Muscle of leg (tissue), 11 donors: ENCODE results near the gene EXPH5. TPM values are rescaled to one million over a fixed set of nuclear protein-coding genes. Genes with fewer than 3 reads are reported as not detected.

ENCODE experiments used
- DNase-seq: peaks from one replicate; pipeline ENCODE4 v3.0.0; 2013
- H3K27ac ChIP-seq: one replicate; pipeline ENCODE4 v1.5.1; 2013; ENCODE audit warnings: mild to moderate bottlenecking, low read length, control low read depth
- H3K27me3 ChIP-seq: one replicate; pipeline ENCODE4 v1.6.1; 2013; ENCODE audit warnings: low read length; ENCODE audit not compliant: control insufficient read depth, insufficient read depth
- H3K36me3 ChIP-seq: one replicate; pipeline ENCODE4 v1.6.1; 2013; ENCODE audit warnings: low read length; ENCODE audit not compliant: control insufficient read depth, insufficient read depth
- H3K4me1 ChIP-seq: one replicate; pipeline ENCODE4 v1.6.1; 2013; ENCODE audit warnings: low read length; ENCODE audit not compliant: control insufficient read depth, insufficient read depth
- H3K4me3 ChIP-seq: one replicate; pipeline ENCODE4 v1.5.1; 2013; ENCODE audit warnings: low read length, control low read depth
- H3K9me3 ChIP-seq: replicated peaks from 2 replicates; pipeline ENCODE4 v1.6.1; 2013; ENCODE audit warnings: low read depth, low read length; ENCODE audit not compliant: control insufficient read depth
- WGBS: methylation state at CpG from one replicate; pipeline ENCODE4 v1.1.5; 2013; ENCODE audit warnings: missing lambda C conversion rate; ENCODE audit not compliant: insufficient coverage; 5-methylcytosine and 5-hydroxymethylcytosine counted together
- polyA plus RNA-seq, 8 donors: library from polyadenylated mRNA; unstranded; fragments of 120-200 nt; gene quantifications; one replicate each; pipeline versions ENCODE4 v1.2.1 to v1.2.3, GENCODE V29; 2013; ENCODE audit warnings: inconsistent platforms in 1 of 8, low replicate concordance in 1 of 8; ENCODE audit not compliant: insufficient read length in 8 of 8, insufficient read depth in 1 of 8
- total RNA-seq: library from RNA; stranded (reverse); fragments of 120-200 nt; gene quantifications from one replicate; pipeline ENCODE4 v1.2.4, GENCODE V29; 2013

Gene EXPH5
- total and polyA plus RNA-seq, 9 donors = 0.15 to 1.4 (median 0.44) TPM

- peak overlapping the region; percentile 96 for H3K27ac ChIP-seq
- H3K9me3 ChIP-seq = no peaks in the 10 kb centered on the region
- peak overlapping the region; percentile 77 for H3K4me3 ChIP-seq
- 47% methylated on average over 14 of the region's 29 CpGs for whole genome bisulfite sequencing
- peaks cover 7% of the 10 kb centered on the region for H3K4me1 ChIP-seq
- H3K36me3 ChIP-seq = peaks cover 4% of the 10 kb centered on the region
- peak; percentile 25 for DNase-seq
- H3K27me3 ChIP-seq = no peaks in the 10 kb centered on the region
Observed at GRCh38 chr11:108498816-108499408, 94.7 kb downstream of the EXPH5 start.

DNA sequence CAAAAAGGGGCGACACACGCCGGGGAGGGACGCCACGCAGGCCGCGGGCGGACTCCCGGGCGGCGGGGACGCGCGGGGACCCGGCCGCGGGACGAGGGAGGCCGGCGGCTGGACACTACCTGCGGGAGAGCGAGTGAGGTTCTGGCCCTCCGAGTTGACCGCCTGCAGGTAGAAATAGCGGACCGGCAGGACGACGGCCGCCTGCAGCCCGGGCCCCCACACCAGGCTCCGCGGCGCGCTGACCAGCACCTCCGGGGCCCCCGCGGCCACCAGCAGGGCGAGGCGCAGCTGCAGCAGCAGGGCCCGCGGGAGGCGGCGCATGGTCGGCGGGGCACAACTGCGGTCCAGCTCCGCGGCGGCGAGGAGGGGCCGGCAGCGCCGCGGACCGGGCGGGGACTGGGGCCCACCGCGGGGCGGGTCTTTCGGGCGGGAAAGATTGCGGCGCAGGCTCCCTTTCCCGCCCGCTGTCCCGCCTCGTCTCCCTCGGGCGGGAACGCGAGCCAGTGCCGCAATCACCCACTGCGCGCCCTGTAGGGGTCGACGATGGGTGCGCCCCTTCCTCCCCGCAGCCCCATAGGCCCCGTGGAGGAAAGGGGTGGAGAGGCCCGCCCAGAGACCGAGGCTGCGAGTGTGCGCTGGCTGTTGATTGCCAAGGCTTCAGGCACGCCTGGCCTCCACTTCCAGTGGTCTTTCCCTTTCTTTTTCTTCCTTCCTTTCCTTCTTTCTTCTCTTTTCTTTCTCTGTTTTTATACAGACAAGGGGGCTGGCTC, 95.3 kb downstream of the EXPH5 start, which contains the start of gene POGLUT3:
Gene POGLUT3, minus strand, starts transcription at position 339 of the 770 bp plus-strand sequence. Its CDS starts 18 bp downstream, at position 321.
- Histone ChIP-seq H3K9me3 (no peaks in the 10 kb centered on the region), H3K4me3 (peak within 1 kb of the TSS; percentile 77), H3K27me3 (no peaks in the 10 kb centered on the region), H3K36me3 (peaks cover 4% of the 10 kb centered on the region), H3K27ac (peak within 1 kb of the TSS; percentile 96), H3K4me1 (peaks cover 7% of the 10 kb centered on the region)
- DNase-seq = peak; percentile 85
- WGBS = under 1% methylated on average over 75 of the region's 84 CpGs

DNA sequence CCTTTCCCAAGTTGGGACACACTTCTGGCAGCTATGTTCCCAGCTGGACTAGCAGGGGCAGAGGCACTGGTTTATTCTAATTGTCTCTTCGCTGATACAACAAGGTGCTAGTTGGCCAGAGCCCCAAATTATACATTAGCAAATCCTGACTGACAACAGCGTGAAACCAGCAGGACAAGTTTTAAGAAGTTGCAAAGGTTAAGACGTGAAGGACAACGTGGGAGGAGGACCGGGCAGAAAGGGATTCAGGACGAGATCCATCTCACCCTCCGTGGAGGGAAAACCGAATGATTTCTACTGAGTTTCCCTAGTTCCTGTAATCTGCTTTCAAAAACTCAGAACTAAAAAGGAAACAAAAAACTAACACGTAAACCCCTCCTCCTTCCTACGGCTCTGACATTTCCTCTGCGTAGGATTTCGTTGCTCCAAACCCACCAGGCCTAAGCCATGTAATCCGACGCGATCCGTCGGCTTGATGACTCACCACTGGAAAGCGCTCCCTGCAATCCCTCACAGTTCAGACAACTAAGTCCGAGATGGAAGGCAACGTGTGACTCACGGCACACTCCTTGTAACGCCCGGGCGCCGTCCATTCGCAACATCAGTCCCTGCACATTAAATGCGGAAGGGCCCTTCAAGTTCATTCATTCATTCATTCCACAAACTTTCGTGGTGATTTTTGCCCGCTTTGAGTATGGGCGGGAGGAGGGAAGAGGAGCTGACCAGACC, 96.1 kb downstream of the EXPH5 start:
- peak; percentile 99 for DNase-seq
- H3K27ac ChIP-seq = peak overlapping the region; percentile 92
- H3K9me3 ChIP-seq = no peaks in the 10 kb centered on the region
- no peaks in the 10 kb centered on the region for H3K27me3 ChIP-seq
- H3K36me3 ChIP-seq = peaks cover 4% of the 10 kb centered on the region
- H3K4me3 ChIP-seq = peak overlapping the region; percentile 67
- 0% methylated on average over 19 of the region's 30 CpGs for WGBS
- H3K4me1 ChIP-seq = peaks cover 7% of the 10 kb centered on the region

- Histone ChIP-seq H3K36me3 (peaks cover 4% of the 10 kb centered on the region), H3K27me3 (no peaks in the 10 kb centered on the region), H3K27ac (peak overlapping the region; percentile 92), H3K4me3 (peak overlapping the region; percentile 67), H3K9me3 (no peaks in the 10 kb centered on the region), H3K4me1 (peaks cover 7% of the 10 kb centered on the region)
- WGBS = 60% methylated on average over 6 of the region's 7 CpGs
- peak; percentile 22 for DNase-seq
Observed at GRCh38 chr11:108496643-108497256, 96.8 kb downstream of the EXPH5 start.

DNA sequence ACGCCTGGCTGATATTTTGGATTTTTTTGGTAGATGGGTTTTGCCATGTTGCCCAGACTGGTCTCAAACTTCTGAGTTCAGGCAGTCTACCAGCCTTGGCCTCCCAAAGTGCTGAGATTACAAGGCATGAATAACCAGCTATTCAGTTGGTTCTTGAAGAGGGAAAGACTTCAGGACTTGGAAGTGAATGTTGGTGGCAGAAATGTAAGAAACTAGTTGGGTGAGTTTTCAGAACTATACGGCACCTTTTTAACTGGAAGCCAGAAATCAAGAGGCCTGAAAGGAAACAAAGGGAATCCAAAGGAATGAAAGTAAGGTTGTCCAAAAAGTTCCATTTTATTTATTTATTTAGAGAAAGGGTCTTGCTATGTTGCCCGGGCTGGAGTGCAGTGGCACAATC, 98.2 kb downstream of the EXPH5 start:
- DNase-seq = no peak
- 93% methylated on average over 2 of the region's 3 CpGs for WGBS
- H3K4me1 ChIP-seq = peaks cover 7% of the 10 kb centered on the region
- no peaks in the 10 kb centered on the region for H3K27me3 ChIP-seq
- peaks cover 6% of the 10 kb centered on the region for H3K36me3 ChIP-seq
- H3K4me3 ChIP-seq = no peak overlapping the region
- H3K9me3 ChIP-seq = no peaks in the 10 kb centered on the region
- no peak overlapping the region for H3K27ac ChIP-seq

- Histone ChIP-seq H3K36me3 (peaks cover 12% of the 10 kb centered on the region), H3K4me1 (peaks cover 7% of the 10 kb centered on the region), H3K4me3 (no peak overlapping the region), H3K27me3 (no peaks in the 10 kb centered on the region), H3K9me3 (no peaks in the 10 kb centered on the region), H3K27ac (no peak overlapping the region)
- WGBS = 60% methylated on average over 1 of the region's 6 CpGs
- DNase-seq = peak; percentile 13
Observed at GRCh38 chr11:108494182-108494581, 99.4 kb downstream of the EXPH5 start.

DNA sequence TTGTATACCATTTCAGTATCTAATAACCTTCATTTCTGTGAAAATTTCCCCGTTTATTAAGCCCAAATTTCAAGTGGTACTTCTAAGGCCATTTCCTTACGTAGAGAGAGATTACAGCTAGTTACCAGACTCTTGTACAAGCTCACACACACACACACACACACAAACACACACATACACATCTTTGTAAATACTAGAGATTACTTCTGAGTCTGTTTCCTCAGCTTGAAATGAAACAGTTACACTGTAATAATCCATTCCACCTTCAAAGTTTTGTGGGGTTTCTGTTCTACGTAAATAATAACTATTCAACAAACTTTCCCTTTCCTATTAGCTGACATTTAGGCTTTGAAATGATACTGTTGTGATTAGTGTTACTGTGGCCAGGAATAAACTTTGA, 101.6 kb downstream of the EXPH5 start:
- no peak for DNase-seq
- WGBS = 83% methylated on average over 1 of the region's 3 CpGs

GRCh38 chr11:108486828-108487227, 106.7 kb downstream of the EXPH5 start:
- Histone ChIP-seq H3K9me3 (no peaks in the 10 kb centered on the region), H3K4me1 (no peaks in the 10 kb centered on the region), H3K36me3 (peaks cover 54% of the 10 kb centered on the region), H3K4me3 (no peak overlapping the region), H3K27me3 (no peaks in the 10 kb centered on the region), H3K27ac (no peak overlapping the region)
- DNase-seq = no peak
- WGBS = 87% methylated on average over 3 of the region's 3 CpGs

More for the DNA sequence above, 101.6 kb downstream of the EXPH5 start:
- no peaks in the 10 kb centered on the region for H3K9me3 ChIP-seq
- peaks cover 4% of the 10 kb centered on the region for H3K4me1 ChIP-seq
- H3K27ac ChIP-seq = no peak overlapping the region
- no peak overlapping the region for H3K4me3 ChIP-seq
- H3K27me3 ChIP-seq = no peaks in the 10 kb centered on the region
- H3K36me3 ChIP-seq = peaks cover 24% of the 10 kb centered on the region

DNA sequence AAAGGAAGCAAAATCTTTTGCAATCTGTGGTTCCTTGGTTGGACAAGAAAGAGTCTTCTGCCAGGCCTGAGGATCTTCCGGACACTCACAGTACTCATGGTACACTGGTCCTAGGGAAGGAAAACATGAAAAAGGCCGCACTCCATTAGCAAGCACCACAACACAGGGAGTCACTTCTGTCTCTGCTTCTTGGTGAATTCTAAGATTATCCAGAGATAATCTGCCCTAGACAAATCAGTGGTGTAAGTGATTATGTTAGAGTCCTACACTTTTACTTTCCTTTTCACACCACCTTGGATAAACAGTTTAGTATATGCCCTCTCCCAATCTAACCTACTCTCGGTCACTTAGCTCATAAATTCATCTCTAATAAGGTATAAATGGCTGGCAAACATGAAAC, 107.2 kb downstream of the EXPH5 start:
- H3K27me3 ChIP-seq = no peaks in the 10 kb centered on the region
- peaks cover 55% of the 10 kb centered on the region for H3K36me3 ChIP-seq
- WGBS = no CpG with 5 or more reads among the region's 3 CpGs
- H3K9me3 ChIP-seq = no peaks in the 10 kb centered on the region
- no peaks in the 10 kb centered on the region for H3K4me1 ChIP-seq
- no peak for DNase-seq
- no peak overlapping the region for H3K27ac ChIP-seq
- no peak overlapping the region for H3K4me3 ChIP-seq

GRCh38 chr11:108483163-108483562, 110.4 kb downstream of the EXPH5 start:
- H3K36me3 ChIP-seq = peaks cover 47% of the 10 kb centered on the region
- no peaks in the 10 kb centered on the region for H3K4me1 ChIP-seq
- no peak overlapping the region for H3K27ac ChIP-seq
- no peaks in the 10 kb centered on the region for H3K9me3 ChIP-seq
- no peak for DNase-seq
- no peaks in the 10 kb centered on the region for H3K27me3 ChIP-seq
- H3K4me3 ChIP-seq = no peak overlapping the region
